NCI-H510A treated with DMSO at 0.1 percent for 48 hours (cell line): ENCODE data around the gene TOP2A.

ENCODE experiments used
- DNase-seq: peaks from one replicate; lab custom pipeline; 2025; lab: John Stamatoyannopoulos, UW

TOP2A gene

GRCh38 chr17:40358323-40359038, 59.2 kb downstream of the TOP2A start:
- peak; percentile 83 for DNase-seq

GRCh38 chr17:40356990-40357881, 60.5 kb downstream of the TOP2A start:
- DNase-seq = no peak

GRCh38 chr17:40355804-40356758, 61.6 kb downstream of the TOP2A start:
- DNase-seq = no peak

DNA sequence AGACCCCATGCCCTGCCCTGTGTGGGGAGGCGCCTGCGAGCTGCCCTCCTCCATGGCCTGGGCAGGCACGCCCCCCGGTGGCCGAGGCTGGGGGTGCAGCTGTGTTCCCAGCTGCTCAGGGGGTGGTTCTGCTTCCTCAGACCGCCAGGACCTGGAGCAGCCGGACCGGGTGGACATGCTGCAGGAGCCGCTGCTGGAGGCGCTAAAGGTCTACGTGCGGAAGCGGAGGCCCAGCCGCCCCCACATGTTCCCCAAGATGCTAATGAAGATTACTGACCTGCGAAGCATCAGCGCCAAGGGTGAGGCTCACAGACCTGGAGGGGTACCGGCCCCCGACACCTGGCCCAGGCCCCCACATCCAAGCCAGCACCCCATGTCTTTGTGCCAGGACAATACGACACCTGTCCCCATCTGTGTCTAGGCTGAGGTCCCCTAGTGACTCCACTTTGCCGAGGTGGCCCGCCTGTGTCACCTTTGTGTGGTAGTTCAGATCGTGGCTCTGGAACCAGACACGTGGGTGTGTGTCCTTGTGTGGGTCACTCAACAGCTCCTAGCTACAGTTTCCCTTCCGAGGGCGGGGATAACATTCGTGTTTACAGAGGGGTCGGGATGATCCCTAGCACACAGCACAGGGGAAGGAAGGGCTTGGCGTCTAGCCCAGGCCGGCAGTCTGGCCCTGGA, 62.4 kb downstream of the TOP2A start:
- peak; percentile 41 for DNase-seq

DNA sequence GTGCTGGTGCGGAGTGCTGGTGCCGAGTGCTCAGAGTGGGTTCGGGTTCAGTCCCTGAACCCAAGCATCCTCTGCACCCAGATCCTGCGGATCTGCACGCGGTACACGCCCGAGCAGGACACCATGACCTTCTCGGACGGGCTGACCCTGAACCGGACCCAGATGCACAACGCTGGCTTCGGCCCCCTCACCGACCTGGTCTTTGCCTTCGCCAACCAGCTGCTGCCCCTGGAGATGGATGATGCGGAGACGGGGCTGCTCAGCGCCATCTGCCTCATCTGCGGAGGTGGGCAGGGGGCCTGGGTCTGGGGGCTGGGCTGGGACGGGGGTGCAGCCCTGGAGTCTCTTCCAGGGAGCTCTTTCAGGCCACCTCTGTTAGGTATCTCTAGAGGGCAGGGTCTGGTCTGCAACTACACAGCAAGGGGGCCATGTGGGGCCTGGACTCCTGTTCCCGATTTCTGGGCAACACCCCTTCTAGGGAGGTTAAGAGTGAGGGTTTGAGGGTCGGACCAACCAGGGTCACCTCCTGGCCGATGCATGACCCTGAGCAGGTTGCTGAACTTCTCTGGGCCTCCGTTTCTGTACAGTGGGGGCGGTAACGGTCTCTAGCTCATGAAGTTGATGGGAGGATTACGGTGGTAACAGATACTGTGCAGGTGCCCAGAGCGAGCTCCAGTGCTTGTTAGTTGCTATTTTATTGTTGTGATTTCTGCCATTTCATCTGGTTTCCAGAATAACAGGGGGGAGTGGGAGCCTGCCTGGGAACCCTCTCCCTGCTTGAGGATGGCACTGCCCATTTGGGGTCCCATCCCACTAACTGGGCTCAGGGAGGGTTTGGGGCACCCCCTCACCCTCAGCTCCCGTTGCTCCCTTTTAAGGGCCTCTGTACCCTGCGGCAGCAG, 63.2 kb downstream of the TOP2A start:
- DNase-seq = no peak

GRCh38 chr17:40352779-40353394, 64.8 kb downstream of the TOP2A start:
- DNase-seq = no peak

GRCh38 chr17:40352237-40352778, 65.4 kb downstream of the TOP2A start:
- DNase-seq = no peak

DNA sequence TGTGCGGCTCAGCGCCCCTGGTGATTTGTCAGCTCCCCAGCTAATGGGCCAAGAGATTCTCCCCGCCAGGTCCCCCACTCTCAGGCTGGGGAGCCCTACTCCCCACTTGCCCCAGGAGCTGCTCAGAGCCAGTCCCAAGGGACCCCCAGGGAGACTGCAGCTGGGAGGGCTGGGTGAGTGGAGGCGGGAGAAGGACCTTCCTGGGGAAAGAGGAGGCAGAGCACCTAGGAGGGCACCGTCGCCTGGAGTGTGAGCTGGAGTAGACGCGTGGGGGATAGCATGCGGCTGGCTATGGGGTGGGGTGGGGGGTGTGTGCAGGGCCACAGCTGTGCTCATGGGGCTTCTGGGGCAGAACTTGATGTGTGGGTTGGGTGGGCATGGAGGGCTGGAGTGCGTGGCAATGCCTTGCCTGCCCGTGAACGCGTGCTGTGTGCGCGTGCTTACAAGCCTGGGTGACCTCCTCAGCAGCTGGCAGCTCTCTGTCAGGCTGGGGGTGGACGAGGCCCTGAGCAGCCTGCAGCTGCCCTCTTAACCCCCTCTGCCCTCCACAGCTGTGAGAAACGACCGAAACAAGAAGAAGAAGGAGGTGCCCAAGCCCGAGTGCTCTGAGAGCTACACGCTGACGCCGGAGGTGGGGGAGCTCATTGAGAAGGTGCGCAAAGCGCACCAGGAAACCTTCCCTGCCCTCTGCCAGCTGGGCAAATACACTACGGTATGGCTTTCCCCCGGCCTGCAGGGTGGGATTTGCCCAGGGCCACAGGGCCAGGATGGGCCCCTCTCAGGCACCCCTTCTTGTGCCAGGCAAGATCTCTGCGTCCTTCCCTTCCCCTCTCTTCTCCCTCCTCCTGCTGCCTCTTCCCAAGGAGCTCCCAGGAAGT, 66.1 kb downstream of the TOP2A start:
- DNase-seq = peak; percentile 52

DNA sequence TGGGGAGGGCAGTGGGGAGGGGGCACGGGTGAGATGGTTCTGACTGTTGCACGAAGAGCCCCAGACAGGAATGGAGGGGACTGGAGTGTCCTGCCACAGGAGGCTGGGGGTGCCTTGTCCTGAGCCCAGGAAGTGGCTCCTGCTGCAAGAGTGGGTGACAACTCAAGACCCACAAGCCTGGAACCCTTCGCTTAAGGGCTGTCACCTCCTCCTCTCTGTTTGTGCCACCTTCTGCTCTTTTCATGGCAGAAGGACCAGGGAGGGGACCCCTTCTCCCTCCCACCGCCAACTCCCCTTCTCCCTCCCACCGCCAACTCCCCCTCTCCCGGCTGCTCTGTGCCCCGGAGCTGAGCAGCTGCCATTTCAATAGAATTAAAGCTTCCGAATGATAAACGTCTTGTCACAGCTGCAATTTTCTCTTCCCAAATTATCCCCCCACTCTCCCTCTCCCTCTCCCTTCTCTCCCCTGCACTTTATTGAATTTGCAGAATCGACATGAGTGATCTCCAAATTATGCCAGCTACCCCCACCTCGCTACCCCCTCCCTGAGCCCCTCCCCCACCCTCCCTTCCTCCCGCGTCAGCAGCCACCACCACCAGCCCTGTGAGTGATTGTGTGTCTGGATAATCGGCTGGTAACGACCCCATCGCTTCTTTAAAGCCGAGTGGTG, 66.9 kb downstream of the TOP2A start:
- no peak for DNase-seq

DNA sequence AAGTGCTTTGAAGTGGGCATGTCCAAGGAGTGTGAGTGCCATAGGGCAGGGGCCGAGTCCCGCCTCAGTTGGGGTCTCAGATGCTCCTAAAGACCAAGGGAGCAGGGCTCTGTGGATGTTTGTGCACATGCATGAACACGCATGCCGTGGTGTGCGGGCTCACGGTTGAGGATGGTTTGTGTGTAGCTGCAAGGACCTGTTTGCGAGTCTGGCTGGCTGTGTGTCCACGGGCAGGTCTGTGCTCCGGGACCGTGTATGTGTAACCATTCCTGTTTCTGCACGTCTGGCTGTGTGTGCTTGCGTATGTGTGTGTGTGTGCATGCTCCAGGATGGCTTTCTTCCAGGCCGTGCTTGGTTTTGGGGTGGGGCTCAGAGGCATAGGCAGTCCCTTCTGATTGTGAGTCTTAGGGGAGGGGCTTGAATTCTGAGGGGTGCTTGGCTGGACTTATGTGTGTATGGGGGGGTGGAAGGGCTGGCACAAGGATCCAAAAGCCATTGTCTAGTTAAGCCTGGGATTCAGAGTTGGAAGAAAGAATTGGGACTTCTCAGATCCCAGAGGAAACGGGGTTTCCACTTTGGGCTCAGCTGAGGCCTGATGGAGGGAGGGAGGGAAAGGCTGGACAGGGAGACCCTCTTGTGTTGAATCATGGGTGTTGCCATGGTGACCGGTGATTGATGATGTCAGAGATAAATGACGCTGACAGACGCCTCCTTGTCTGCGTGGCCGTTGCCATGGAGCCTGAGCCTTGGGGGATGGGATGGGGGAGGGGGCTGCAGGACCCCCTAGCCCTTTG, 67.6 kb downstream of the TOP2A start:
- no peak for DNase-seq

- no peak for DNase-seq
These were observed 68.2 kb downstream of the TOP2A start for GRCh38 chr17:40349477-40349894.

- DNase-seq = no peak
These were observed 68.9 kb downstream of the TOP2A start for GRCh38 chr17:40348562-40349476.

GRCh38 chr17:40348136-40348504, 69.6 kb downstream of the TOP2A start:
- no peak for DNase-seq

DNA sequence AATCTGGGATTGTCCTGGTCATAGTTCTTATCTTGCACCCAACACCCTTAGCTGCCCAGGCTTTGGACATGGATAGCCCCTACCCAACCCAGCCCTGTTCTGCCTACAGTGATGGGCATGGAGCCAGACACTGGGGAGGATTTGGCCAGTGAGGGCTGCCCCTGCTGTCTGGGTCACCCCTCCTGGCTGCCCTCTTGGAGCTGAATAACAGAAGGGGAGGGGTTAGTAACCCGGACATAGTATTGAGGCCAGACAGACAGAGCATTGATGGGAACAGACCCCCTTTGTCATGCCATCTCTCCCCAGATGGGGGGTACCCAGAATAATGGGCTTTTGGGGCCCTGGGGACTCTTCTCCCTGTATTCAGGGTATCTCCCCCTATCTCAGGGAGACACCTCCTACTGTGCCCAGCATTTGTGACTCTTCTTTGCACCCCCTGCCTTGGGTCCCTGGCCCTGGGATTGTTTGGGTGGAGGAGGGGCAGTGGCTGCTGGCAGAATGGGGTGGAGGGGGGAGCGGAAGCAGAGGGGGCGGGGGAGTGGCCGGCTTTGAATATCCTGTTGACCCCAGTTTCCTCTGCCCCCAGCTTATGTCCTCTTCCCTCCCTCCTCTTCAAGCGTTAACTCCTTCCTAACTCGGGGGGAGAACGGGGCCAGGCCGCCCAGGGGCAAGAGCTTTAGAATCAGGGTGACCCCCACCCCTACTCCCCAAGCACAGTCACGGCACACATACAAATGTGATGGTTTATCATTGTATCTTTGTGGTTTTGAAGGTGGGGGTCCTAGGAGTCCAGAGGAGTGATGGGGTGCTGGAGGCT, 70.2 kb downstream of the TOP2A start:
- DNase-seq = no peak

GRCh38 chr17:40346765-40347158, 70.9 kb downstream of the TOP2A start:
- DNase-seq = no peak
